ENCODE data around the gene FGF1.

- no peak for TF ChIP-seq POLR2A (IDR thresholded peaks at IDR 0.05)
- TF ChIP-seq, protein P1, sequence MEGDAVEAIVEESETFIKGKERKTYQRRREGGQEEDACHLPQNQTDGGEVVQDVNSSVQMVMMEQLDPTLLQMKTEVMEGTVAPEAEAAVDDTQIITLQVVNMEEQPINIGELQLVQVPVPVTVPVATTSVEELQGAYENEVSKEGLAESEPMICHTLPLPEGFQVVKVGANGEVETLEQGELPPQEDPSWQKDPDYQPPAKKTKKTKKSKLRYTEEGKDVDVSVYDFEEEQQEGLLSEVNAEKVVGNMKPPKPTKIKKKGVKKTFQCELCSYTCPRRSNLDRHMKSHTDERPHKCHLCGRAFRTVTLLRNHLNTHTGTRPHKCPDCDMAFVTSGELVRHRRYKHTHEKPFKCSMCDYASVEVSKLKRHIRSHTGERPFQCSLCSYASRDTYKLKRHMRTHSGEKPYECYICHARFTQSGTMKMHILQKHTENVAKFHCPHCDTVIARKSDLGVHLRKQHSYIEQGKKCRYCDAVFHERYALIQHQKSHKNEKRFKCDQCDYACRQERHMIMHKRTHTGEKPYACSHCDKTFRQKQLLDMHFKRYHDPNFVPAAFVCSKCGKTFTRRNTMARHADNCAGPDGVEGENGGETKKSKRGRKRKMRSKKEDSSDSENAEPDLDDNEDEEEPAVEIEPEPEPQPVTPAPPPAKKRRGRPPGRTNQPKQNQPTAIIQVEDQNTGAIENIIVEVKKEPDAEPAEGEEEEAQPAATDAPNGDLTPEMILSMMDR (IDR thresholded peaks at IDR 0.05 in 8 of 11, conservative IDR thresholded peaks at IDR 0.05 in 3 of 11), result no peak
- no peak for TF ChIP-seq POLR2AphosphoS5 (IDR thresholded peaks at IDR 0.05)
Observed at GRCh38 chr5:142683881-142684505, 1.9 kb downstream of the FGF1 start.
